ENCODE results near the gene NIPAL3. TPM values are rescaled to one million over a fixed set of nuclear protein-coding genes. Genes with fewer than 3 reads are reported as not detected.

The NIPAL3 gene
- total RNA-seq, 1 experiment from 2014 or later = 16.6 TPM

DNA sequence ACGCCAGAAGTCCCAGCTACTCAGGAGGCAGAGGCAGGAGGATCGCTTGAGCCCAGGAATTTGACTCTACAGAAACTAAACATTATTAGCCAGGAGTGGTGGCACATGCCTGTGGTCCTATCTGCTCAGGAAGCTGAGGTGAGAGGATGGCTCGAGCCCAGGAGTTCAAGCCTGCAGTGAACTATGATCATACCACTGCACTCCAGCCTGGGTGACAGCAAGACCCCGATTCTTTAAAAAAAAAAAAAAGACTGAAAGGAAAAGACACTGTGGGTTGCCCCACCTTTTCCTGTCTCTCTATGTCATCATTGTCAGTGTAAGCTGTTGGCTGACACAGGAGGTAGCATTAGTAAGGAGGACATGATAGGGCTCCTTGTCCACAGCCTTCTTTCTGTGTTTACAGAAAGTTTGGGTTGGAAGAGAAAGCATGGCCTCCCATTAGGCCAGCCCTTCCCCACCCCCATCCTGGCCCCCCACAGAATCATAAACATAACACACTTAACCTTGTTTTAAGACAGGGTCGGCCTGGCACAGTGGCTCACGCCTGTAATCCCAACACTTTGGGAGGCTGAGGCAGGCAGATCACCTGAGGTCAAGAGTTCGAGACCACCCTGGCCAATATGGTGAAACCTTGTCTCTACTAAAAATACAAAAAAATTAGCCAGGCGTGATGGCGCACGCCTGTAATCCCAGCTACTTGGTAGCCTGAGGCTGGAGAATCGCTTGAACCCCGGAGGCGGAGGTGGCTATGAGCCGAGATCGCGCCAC lies 66.4 kb downstream of the NIPAL3 start:
- no peak for ATAC-seq
- POLR2A ChIA-PET = interaction anchor here (0.7 kb wide), 1 partner anchor 755 kb away, joined by 4 read pairs; no protein-coding TSS in a partner anchor

More for the DNA sequence above, 66.4 kb downstream of the NIPAL3 start:
- no peaks in the 10 kb centered on the region for H4K20me1 ChIP-seq (ENCODE audit: insufficient read depth)
- RAD21 ChIA-PET (ENCODE audit: low non-redundant PET in 1 of 2, low total read pairs in 2 of 2, uncharacterized antibody in 2 of 2, unreplicated experiment in 2 of 2) = no interaction called here
- TF ChIP-seq CBX3 (IDR thresholded peaks at IDR 0.05; ENCODE audit: low read depth) (no peak), SIN3A (IDR thresholded peaks at IDR 0.05; ENCODE audit: low read depth) (no peak), ATF3 (IDR thresholded peaks at IDR 0.05) (no peak), SRF (IDR thresholded peaks at IDR 0.05; ENCODE audit: low read depth) (no peak), ELF1 (IDR thresholded peaks at IDR 0.05; ENCODE audit: borderline replicate concordance, low read depth) (no peak), YY1 (IDR thresholded peaks at IDR 0.05; ENCODE audit: extremely low read depth, insufficient replicate concordance, low read depth, low read length) (no peak), EZH2 (IDR thresholded peaks at IDR 0.05) (no peak), EGR1 (IDR thresholded peaks at IDR 0.05; ENCODE audit: low read depth) (no peak), JUND (IDR thresholded peaks at IDR 0.05) (no peak), POLR2AphosphoS5 (IDR thresholded peaks at IDR 0.05; ENCODE audit: low read depth, low read length) (no peak), TCF7L2 (IDR thresholded peaks at IDR 0.05; ENCODE audit: borderline replicate concordance, extremely low read depth, insufficient read depth, insufficient read length) (no peak), MAX (IDR thresholded peaks at IDR 0.05) (no peak), REST (IDR thresholded peaks at IDR 0.05; ENCODE audit: low read depth) (no peak), ZNF274 (IDR thresholded peaks at IDR 0.05; ENCODE audit: low read depth, low read length) (no peak), CTCF (IDR thresholded peaks at IDR 0.05 in 2 of 3, conservative IDR thresholded peaks at IDR 0.05 in 1 of 3; ENCODE audit: borderline replicate concordance in 1 of 3, insufficient read depth in 1 of 3, low read depth in 2 of 3, low read length in 2 of 3) (no peak), EZH2phosphoT487 (IDR thresholded peaks at IDR 0.05; ENCODE audit: borderline replicate concordance) (no peak), CEBPB (IDR thresholded peaks at IDR 0.05; ENCODE audit: low read depth) (no peak)
- TF ChIP-seq, protein P1, sequence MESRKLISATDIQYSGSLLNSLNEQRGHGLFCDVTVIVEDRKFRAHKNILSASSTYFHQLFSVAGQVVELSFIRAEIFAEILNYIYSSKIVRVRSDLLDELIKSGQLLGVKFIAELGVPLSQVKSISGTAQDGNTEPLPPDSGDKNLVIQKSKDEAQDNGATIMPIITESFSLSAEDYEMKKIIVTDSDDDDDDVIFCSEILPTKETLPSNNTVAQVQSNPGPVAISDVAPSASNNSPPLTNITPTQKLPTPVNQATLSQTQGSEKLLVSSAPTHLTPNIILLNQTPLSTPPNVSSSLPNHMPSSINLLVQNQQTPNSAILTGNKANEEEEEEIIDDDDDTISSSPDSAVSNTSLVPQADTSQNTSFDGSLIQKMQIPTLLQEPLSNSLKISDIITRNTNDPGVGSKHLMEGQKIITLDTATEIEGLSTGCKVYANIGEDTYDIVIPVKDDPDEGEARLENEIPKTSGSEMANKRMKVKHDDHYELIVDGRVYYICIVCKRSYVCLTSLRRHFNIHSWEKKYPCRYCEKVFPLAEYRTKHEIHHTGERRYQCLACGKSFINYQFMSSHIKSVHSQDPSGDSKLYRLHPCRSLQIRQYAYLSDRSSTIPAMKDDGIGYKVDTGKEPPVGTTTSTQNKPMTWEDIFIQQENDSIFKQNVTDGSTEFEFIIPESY (IDR thresholded peaks at IDR 0.05; ENCODE audit: extremely low read depth, insufficient replicate concordance, low read length) = no peak
- H3K9me3 ChIP-seq (ENCODE audit: control insufficient read depth in 1 of 2, insufficient read depth in 1 of 2, low read depth in 1 of 2, low read length in 2 of 2) = no peaks in the 10 kb centered on the region
- H3K27ac ChIP-seq (ENCODE audit: low read depth, low read length) = no peak overlapping the region
- H3K9me2 ChIP-seq (ENCODE audit: insufficient read depth) = no peaks in the 10 kb centered on the region
- H3K4me2 ChIP-seq (ENCODE audit: low read length) = no peak overlapping the region
- H3K4me3 ChIP-seq (replicated peaks in 1 of 2; ENCODE audit: low read depth in 1 of 2, low read length in 2 of 2) = no peak overlapping the region
- H3K36me3 ChIP-seq (ENCODE audit: control insufficient read depth in 1 of 2, insufficient read depth in 2 of 2, low read length in 2 of 2) = no peaks in the 10 kb centered on the region
- no peaks in the 10 kb centered on the region for H3K79me2 ChIP-seq (ENCODE audit: insufficient read depth, low read length)
- intact Hi-C loops (cut with micrococcal nuclease) = no loop called here
- no peak for DNase-seq (ENCODE audit: low read depth, low spot score)
- BruUV-seq (replicated peaks) = no TSS peak
- CTCF ChIA-PET = interaction anchor here (1.2 kb wide), 1 partner anchor 10 kb away, joined by 4 read pairs; no protein-coding TSS in a partner anchor
- peak overlapping the region; percentile 52 for H2AFZ ChIP-seq (ENCODE audit: low read depth, low read length, poor library complexity, severe bottlenecking)
- H3K27me3 ChIP-seq (ENCODE audit: insufficient read depth, low read length) = no peaks in the 10 kb centered on the region
- peaks cover 0 to 4% of the 10 kb centered on the region in 2 experiments; a peak in 1 of 4 replicates for H3K4me1 ChIP-seq (ENCODE audit: control insufficient read depth in 1 of 2, insufficient read depth in 2 of 2, low read length in 2 of 2)
- no peak overlapping the region for H3K9ac ChIP-seq (ENCODE audit: low read length)

Measured in HCT116 (cell line).